Prostate gland (tissue), 2 donors: ENCODE data around the gene PTPN18.

Experiments used
- CTCF ChIP-seq, 4 experiments: fragments of 200-600 bp in 2 of 4; fragments of 450-650 bp in 2 of 4; sonication (generic) in 2 of 4; IDR thresholded peaks; 1 replicate in 3 of 4; 2 replicates in 1 of 4; pipeline ENCODE4 v1.5.1; 2016 to 2019; ENCODE audit warnings: antibody characterized with exemption in 4 of 4, mild to moderate bottlenecking in 2 of 4, moderate library complexity in 2 of 4
- POLR2A ChIP-seq: fragments of 450-650 bp; IDR thresholded peaks from one replicate; pipeline ENCODE4 v1.6.1; 2016; ENCODE audit warnings: antibody characterized with exemption, mild to moderate bottlenecking

GRCh38 chr2:130341562-130342019 is 14.3 kb upstream of the PTPN18 start:
- TF ChIP-seq CTCF (IDR thresholded peaks at IDR 0.05) = no peak
- no peak for TF ChIP-seq POLR2A
